ENCODE data around the gene GADL1.

The GADL1 gene

DNA sequence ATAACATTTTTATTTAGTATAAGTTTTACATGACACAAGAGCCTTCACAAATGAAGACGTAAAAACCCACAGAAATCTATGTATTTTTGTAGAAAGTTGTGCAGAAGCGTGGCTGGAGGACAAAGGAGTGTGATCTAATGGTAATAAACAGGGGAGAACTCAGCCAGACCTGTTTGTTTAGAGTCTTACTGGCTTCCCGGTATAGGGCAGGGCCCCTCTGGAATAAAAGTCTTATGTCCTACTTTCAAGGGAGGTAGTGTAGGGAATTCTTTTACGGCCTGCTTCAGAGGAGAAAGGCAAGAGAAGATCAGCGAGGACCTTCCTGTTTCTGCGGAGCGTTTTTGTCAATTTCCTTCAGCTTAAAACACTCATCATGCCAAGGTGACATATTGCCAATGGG lies 184.4 kb downstream of the GADL1 start:
- Histone ChIP-seq H3K36me3 (ENCODE audit: control insufficient read depth in 4 of 4, insufficient read depth in 4 of 4, low read length in 3 of 4) (no peaks in the 10 kb centered on the region), H3K4me1 (ENCODE audit: control extremely low read depth in 1 of 4, control insufficient read depth in 4 of 4, insufficient read depth in 4 of 4, low read length in 3 of 4) (no peaks in the 10 kb centered on the region), H3K4me3 (ENCODE audit: control insufficient read depth in 1 of 7, extremely low read depth in 1 of 7, insufficient read depth in 4 of 7, low read depth in 2 of 7, low read length in 6 of 7) (no peak overlapping the region), H3K27ac (ENCODE audit: insufficient read depth in 1 of 2, low read depth in 1 of 2, low read length in 2 of 2, poor library complexity in 1 of 2, severe bottlenecking in 2 of 2) (no peak overlapping the region), H3K27me3 (replicated peaks in 2 of 5; ENCODE audit: control insufficient read depth in 4 of 5, insufficient read depth in 5 of 5, low read length in 4 of 5) (no peaks in the 10 kb centered on the region), H3K9me3 (ENCODE audit: control extremely low read depth in 1 of 5, control insufficient read depth in 4 of 5, insufficient read depth in 2 of 5, low read depth in 1 of 5, low read length in 4 of 5) (peaks cover 0 to 10% (median 2%) of the 10 kb centered on the region in 5 experiments)
- ChIA-PET CTCF (no interaction called here), POLR2A (no interaction called here)
- no peak for DNase-seq
- WGBS (ENCODE audit: insufficient coverage) = 100% methylated on average over 1 of the region's 7 CpGs

- Histone ChIP-seq H3K4me3 (ENCODE audit: control insufficient read depth in 1 of 7, extremely low read depth in 1 of 7, insufficient read depth in 4 of 7, low read depth in 2 of 7, low read length in 6 of 7) (no peak overlapping the region), H3K27me3 (replicated peaks in 2 of 5; ENCODE audit: control insufficient read depth in 4 of 5, insufficient read depth in 5 of 5, low read length in 4 of 5) (no peaks in the 10 kb centered on the region), H3K36me3 (ENCODE audit: control insufficient read depth in 4 of 4, insufficient read depth in 4 of 4, low read length in 3 of 4) (no peaks in the 10 kb centered on the region), H3K27ac (ENCODE audit: insufficient read depth in 1 of 2, low read depth in 1 of 2, low read length in 2 of 2, poor library complexity in 1 of 2, severe bottlenecking in 2 of 2) (no peak overlapping the region), H3K4me1 (ENCODE audit: control extremely low read depth in 1 of 4, control insufficient read depth in 4 of 4, insufficient read depth in 4 of 4, low read length in 3 of 4) (no peaks in the 10 kb centered on the region), H3K9me3 (ENCODE audit: control extremely low read depth in 1 of 5, control insufficient read depth in 4 of 5, insufficient read depth in 2 of 5, low read depth in 1 of 5, low read length in 4 of 5) (peaks cover 0 to under 1% (median under 1%) of the 10 kb centered on the region in 5 experiments)
- ChIA-PET CTCF (interaction anchor here (1.3 kb wide), 1 partner anchor 36 kb away, joined by 3 read pairs; no protein-coding TSS in a partner anchor), POLR2A (no interaction called here)
- DNase-seq = no peak
Observed at GRCh38 chr3:30708472-30708871, 186.0 kb downstream of the GADL1 start.

DNA sequence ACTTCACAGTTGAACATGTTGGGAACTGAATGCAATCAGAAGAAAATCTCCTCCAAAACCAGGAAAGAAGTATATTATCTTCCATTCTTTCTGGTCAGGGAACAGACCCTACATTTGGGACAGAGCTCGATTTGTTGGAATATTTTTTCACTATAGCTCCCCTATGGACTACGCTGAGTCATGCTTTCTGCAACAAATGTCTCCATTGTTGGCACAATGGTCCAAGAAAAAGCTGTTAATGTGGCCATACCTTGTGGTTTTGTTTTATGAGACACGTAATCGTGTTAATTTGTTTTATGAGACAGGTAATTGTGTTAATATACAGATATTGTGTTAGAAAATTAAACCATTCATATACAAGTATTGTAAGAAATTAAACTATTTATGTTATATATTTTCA lies 186.6 kb downstream of the GADL1 start:
- no peak overlapping the region for H3K27ac ChIP-seq (ENCODE audit: insufficient read depth in 1 of 2, low read depth in 1 of 2, low read length in 2 of 2, poor library complexity in 1 of 2, severe bottlenecking in 2 of 2)
- no peak overlapping the region for H3K4me3 ChIP-seq (ENCODE audit: control insufficient read depth in 1 of 7, extremely low read depth in 1 of 7, insufficient read depth in 4 of 7, low read depth in 2 of 7, low read length in 6 of 7)
- 65% methylated on average over 2 of the region's 4 CpGs for WGBS (ENCODE audit: insufficient coverage)
- H3K9me3 ChIP-seq (ENCODE audit: control extremely low read depth in 1 of 5, control insufficient read depth in 4 of 5, insufficient read depth in 2 of 5, low read depth in 1 of 5, low read length in 4 of 5) = peaks cover 0 to 7% (median 4%) of the 10 kb centered on the region in 5 experiments
- H3K36me3 ChIP-seq (ENCODE audit: control insufficient read depth in 4 of 4, insufficient read depth in 4 of 4, low read length in 3 of 4) = no peaks in the 10 kb centered on the region
- DNase-seq = no peak
- no peaks in the 10 kb centered on the region for H3K27me3 ChIP-seq (replicated peaks in 2 of 5; ENCODE audit: control insufficient read depth in 4 of 5, insufficient read depth in 5 of 5, low read length in 4 of 5)
- CTCF ChIA-PET = interaction anchor here (1.3 kb wide), 1 partner anchor 36 kb away, joined by 3 read pairs; no protein-coding TSS in a partner anchor
- H3K4me1 ChIP-seq (ENCODE audit: control extremely low read depth in 1 of 4, control insufficient read depth in 4 of 4, insufficient read depth in 4 of 4, low read length in 3 of 4) = no peaks in the 10 kb centered on the region
- POLR2A ChIA-PET = no interaction called here

DNA sequence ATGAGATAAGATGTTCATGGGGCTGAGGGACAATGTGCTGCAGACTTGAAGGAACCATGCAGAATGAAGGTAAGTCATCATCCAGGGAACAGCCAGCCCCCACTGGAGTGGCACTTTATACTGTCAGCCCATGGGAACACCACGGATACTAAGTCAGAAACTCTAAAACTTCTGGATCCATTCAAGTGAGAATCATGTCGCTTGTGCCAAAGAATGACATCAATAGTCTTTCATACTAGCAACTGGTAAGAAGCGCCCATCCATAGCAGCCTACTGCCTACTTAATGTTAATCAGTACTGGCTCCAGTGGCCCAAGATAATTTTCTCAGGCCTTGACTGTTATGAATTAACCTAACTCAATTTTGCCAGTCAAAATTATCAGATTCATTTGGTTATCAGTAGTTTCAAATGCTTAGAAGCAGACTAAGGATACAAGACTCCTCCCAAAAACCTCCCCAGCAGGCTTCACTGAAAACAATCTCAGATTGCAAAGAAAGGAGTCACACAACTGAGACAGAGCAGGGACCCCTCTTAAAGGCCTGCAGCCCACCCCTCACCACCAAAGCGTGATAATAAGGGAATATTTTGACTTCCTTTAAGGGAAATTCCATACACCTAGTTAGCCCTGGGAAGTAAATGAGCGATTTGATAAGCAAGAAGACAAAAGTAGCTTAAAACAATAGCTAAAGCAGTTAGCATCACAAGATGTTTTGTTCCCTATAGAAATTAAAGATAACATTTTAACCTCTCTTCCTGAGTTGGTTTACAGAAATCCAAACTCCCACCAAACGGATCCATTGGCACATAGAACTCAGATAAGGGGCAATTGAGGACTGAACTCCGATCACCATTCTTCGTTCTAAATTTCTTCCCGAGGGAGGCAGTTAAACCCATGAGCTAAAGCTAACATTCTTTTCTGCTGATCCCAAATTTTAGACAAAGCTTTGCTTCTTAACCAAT lies 189.2 kb downstream of the GADL1 start:
- 87% methylated on average over 8 of the region's 9 CpGs for WGBS (ENCODE audit: insufficient coverage)
- Histone ChIP-seq H3K36me3 (ENCODE audit: control insufficient read depth in 4 of 4, insufficient read depth in 4 of 4, low read length in 3 of 4) (no peaks in the 10 kb centered on the region), H3K4me1 (ENCODE audit: control extremely low read depth in 1 of 4, control insufficient read depth in 4 of 4, insufficient read depth in 4 of 4, low read length in 3 of 4) (no peaks in the 10 kb centered on the region), H3K27me3 (replicated peaks in 2 of 5; ENCODE audit: control insufficient read depth in 4 of 5, insufficient read depth in 5 of 5, low read length in 4 of 5) (no peaks in the 10 kb centered on the region), H3K27ac (ENCODE audit: insufficient read depth in 1 of 2, low read depth in 1 of 2, low read length in 2 of 2, poor library complexity in 1 of 2, severe bottlenecking in 2 of 2) (no peak overlapping the region), H3K9me3 (ENCODE audit: control extremely low read depth in 1 of 5, control insufficient read depth in 4 of 5, insufficient read depth in 2 of 5, low read depth in 1 of 5, low read length in 4 of 5) (peaks cover 0 to 8% (median 4%) of the 10 kb centered on the region in 5 experiments), H3K4me3 (ENCODE audit: control insufficient read depth in 1 of 7, extremely low read depth in 1 of 7, insufficient read depth in 4 of 7, low read depth in 2 of 7, low read length in 6 of 7) (no peak overlapping the region)
- DNase-seq = no peak
- ChIA-PET POLR2A (no interaction called here), CTCF (no interaction called here)

DNA sequence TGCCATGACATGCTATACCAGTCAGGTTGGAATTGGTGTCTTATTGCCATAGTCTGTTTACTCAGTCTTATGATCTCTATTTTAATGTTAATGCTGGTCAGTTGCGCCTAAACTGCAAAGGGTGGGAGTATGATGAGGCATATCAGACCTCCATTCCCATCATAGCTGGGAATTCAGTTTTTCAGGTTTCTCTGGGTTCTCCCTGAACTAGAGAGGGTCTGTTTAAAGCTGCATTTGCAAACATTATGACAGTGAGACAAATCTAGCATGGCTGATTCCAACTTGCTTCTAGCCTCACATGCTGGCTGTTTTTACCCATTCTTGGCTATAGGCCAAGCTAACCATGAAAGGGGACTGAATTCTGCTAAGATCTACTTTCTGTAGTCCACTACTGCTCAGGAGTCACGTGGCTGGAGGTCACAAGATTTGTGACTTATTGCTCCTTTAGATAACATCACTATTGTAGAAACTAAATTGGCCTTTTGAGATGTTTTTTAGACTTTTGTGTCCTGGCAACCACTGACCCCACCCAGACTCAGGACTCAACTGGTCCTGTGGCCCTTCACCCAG lies 191.5 kb downstream of the GADL1 start:
- POLR2A ChIA-PET = interaction anchor here (0.6 kb wide), 1 partner anchor 98 kb away, joined by 3 read pairs; no protein-coding TSS in a partner anchor
- peaks cover 0 to 8% (median 4%) of the 10 kb centered on the region in 5 experiments for H3K9me3 ChIP-seq (ENCODE audit: control extremely low read depth in 1 of 5, control insufficient read depth in 4 of 5, insufficient read depth in 2 of 5, low read depth in 1 of 5, low read length in 4 of 5)
- no peak overlapping the region for H3K27ac ChIP-seq (ENCODE audit: insufficient read depth in 1 of 2, low read depth in 1 of 2, low read length in 2 of 2, poor library complexity in 1 of 2, severe bottlenecking in 2 of 2)
- no peak overlapping the region for H3K4me3 ChIP-seq (ENCODE audit: control insufficient read depth in 1 of 7, extremely low read depth in 1 of 7, insufficient read depth in 4 of 7, low read depth in 2 of 7, low read length in 6 of 7)
- no peaks in the 10 kb centered on the region for H3K4me1 ChIP-seq (ENCODE audit: control extremely low read depth in 1 of 4, control insufficient read depth in 4 of 4, insufficient read depth in 4 of 4, low read length in 3 of 4)
- H3K36me3 ChIP-seq (ENCODE audit: control insufficient read depth in 4 of 4, insufficient read depth in 4 of 4, low read length in 3 of 4) = no peaks in the 10 kb centered on the region
- CTCF ChIA-PET = interaction anchor here (2.0 kb wide), 1 partner anchor 9 kb away, joined by 10 read pairs; no protein-coding TSS in a partner anchor
- 100% methylated on average over 1 of the region's 2 CpGs for WGBS (ENCODE audit: insufficient coverage)
- H3K27me3 ChIP-seq (replicated peaks in 2 of 5; ENCODE audit: control insufficient read depth in 4 of 5, insufficient read depth in 5 of 5, low read length in 4 of 5) = no peaks in the 10 kb centered on the region
- no peak for DNase-seq

- no peak overlapping the region for H3K4me3 ChIP-seq (ENCODE audit: control insufficient read depth in 1 of 7, extremely low read depth in 1 of 7, insufficient read depth in 4 of 7, low read depth in 2 of 7, low read length in 6 of 7)
- POLR2A ChIA-PET = no interaction called here
- no peak for DNase-seq
- peaks cover 0 to 8% (median 4%) of the 10 kb centered on the region in 5 experiments for H3K9me3 ChIP-seq (ENCODE audit: control extremely low read depth in 1 of 5, control insufficient read depth in 4 of 5, insufficient read depth in 2 of 5, low read depth in 1 of 5, low read length in 4 of 5)
- no peaks in the 10 kb centered on the region for H3K4me1 ChIP-seq (ENCODE audit: control extremely low read depth in 1 of 4, control insufficient read depth in 4 of 4, insufficient read depth in 4 of 4, low read length in 3 of 4)
- H3K27me3 ChIP-seq (replicated peaks in 2 of 5; ENCODE audit: control insufficient read depth in 4 of 5, insufficient read depth in 5 of 5, low read length in 4 of 5) = no peaks in the 10 kb centered on the region
- H3K36me3 ChIP-seq (ENCODE audit: control insufficient read depth in 4 of 4, insufficient read depth in 4 of 4, low read length in 3 of 4) = no peaks in the 10 kb centered on the region
- CTCF ChIA-PET = interaction anchor here (1.0 to 2.0 kb wide), 2 partner anchors 8 to 660 kb away, joined by 3 to 10 read pairs; no protein-coding TSS in a partner anchor
- H3K27ac ChIP-seq (ENCODE audit: insufficient read depth in 1 of 2, low read depth in 1 of 2, low read length in 2 of 2, poor library complexity in 1 of 2, severe bottlenecking in 2 of 2) = no peak overlapping the region
Observed at GRCh38 chr3:30702038-30702827, 192.2 kb downstream of the GADL1 start.

All from common myeloid progenitor, CD34-positive (primary cell).